WTC11 (cell line): ENCODE results near the gene LIG3. TPM values are rescaled to one million over a fixed set of nuclear protein-coding genes. Genes with fewer than 3 reads are reported as not detected.

ENCODE experiments used
- ATAC-seq: fragments of 200-7000 bp; cut with Tn5 transposase; 2 replicates; pipeline ENCODE4 v1.10.0; 2021; ENCODE audit warnings: mild to moderate bottlenecking, moderate library complexity
- CTCF ChIA-PET: fragments of 300-600 bp; sonication (Branson Sonifier 250); formaldehyde crosslinking; loops from one replicate; lab custom pipeline; 2021; ENCODE audit warnings: antibody characterized with exemption; lab: Charles Lee
- POLR2A ChIA-PET: fragments of 350-600 bp; sonication (Branson Sonifier 250); formaldehyde crosslinking; loops from one replicate; lab custom pipeline; 2021; ENCODE audit warnings: antibody characterized with exemption; lab: Charles Lee
- DNase-seq: peaks from one replicate; pipeline ENCODE4 v3.0.0; 2021; ENCODE audit warnings: low spot score
- H3K27ac Mint-ChIP-seq: 2 replicates; pipeline ENCODE4 v1.8.0; 2021; ENCODE audit warnings: mixed read lengths
- H3K27me3 Mint-ChIP-seq: 2 replicates; pipeline ENCODE4 v1.8.0; 2021; ENCODE audit warnings: low read depth, mild to moderate bottlenecking, moderate library complexity, mixed read lengths
- H3K36me3 Mint-ChIP-seq: 2 replicates; pipeline ENCODE4 v1.8.0; 2021; ENCODE audit warnings: mixed read lengths
- H3K4me1 Mint-ChIP-seq: 2 replicates; pipeline ENCODE4 v1.8.0; 2022; ENCODE audit warnings: mixed read lengths
- H3K4me3 Mint-ChIP-seq: 2 replicates; pipeline ENCODE4 v1.8.0; 2021; ENCODE audit warnings: mild to moderate bottlenecking, moderate library complexity, mixed read lengths
- H3K9me3 Mint-ChIP-seq: 2 replicates; pipeline ENCODE4 v1.8.0; 2021; ENCODE audit warnings: mixed read lengths
- CBFB ChIP-seq: sonication (generic); formaldehyde crosslinking; IDR thresholded peaks from 2 replicates; pipeline ENCODE4 v1.8.1; 2022; ENCODE audit warnings: mild to moderate bottlenecking, low read depth, missing genetic modification reagents
- CREM ChIP-seq: sonication (generic); formaldehyde crosslinking; IDR thresholded peaks from 2 replicates; pipeline ENCODE4 v1.8.1; 2022; ENCODE audit warnings: mild to moderate bottlenecking, missing genetic modification reagents, moderate library complexity
- ELF4 ChIP-seq: sonication (generic); formaldehyde crosslinking; IDR thresholded peaks from 2 replicates; pipeline ENCODE4 v1.8.1; 2022; ENCODE audit warnings: low read depth, mild to moderate bottlenecking, moderate library complexity, missing genetic modification reagents
- IRF2 ChIP-seq: sonication (generic); formaldehyde crosslinking; IDR thresholded peaks from 2 replicates; pipeline ENCODE4 v1.8.0; 2022; ENCODE audit warnings: low read depth, missing genetic modification reagents, borderline replicate concordance
- OVOL2 ChIP-seq: fragments of 250-450 bp; sonication (Bioruptor Pico); IDR thresholded peaks from 2 replicates; pipeline ENCODE4 v1.9.0; 2021; ENCODE audit warnings: mild to moderate bottlenecking, borderline replicate concordance
- SMAD4 ChIP-seq: sonication (generic); formaldehyde crosslinking; IDR thresholded peaks from 2 replicates; pipeline ENCODE4 v1.8.0; 2022; ENCODE audit warnings: mild to moderate bottlenecking, missing genetic modification reagents
- SP1 ChIP-seq: sonication (generic); formaldehyde crosslinking; conservative IDR thresholded peaks from 2 replicates; pipeline ENCODE4 v1.8.1; 2022; ENCODE audit warnings: missing genetic modification reagents
- TEAD4 ChIP-seq: sonication (generic); formaldehyde crosslinking; IDR thresholded peaks from 2 replicates; pipeline ENCODE4 v1.8.0; 2022; ENCODE audit warnings: mild to moderate bottlenecking, missing genetic modification reagents
- ZNF121 ChIP-seq: sonication (generic); formaldehyde crosslinking; IDR thresholded peaks from 2 replicates; pipeline ENCODE4 v1.8.0; 2023; ENCODE audit warnings: missing genetic modification reagents
- ZNF396 ChIP-seq: fragments of 250-450 bp; sonication (Bioruptor Pico); IDR thresholded peaks from 2 replicates; pipeline ENCODE4 v1.8.0; 2021; ENCODE audit warnings: mild to moderate bottlenecking, moderate library complexity, borderline replicate concordance
- total RNA-seq: library from RNA; stranded (reverse); gene quantifications from 3 replicates; pipeline ENCODE4 v1.2.3, GENCODE V29; 2021
- TF ChIP-seq, protein P1 (sequence below): fragments of 250-450 bp; sonication (Bioruptor Pico); IDR thresholded peaks from 2 replicates; pipeline ENCODE4 v2.1.2; 2022; ENCODE audit warnings: mild to moderate bottlenecking, moderate library complexity
- TF ChIP-seq, protein P2 (sequence below): sonication (generic); formaldehyde crosslinking; conservative IDR thresholded peaks from 2 replicates; pipeline ENCODE4 v1.8.1; 2022; ENCODE audit warnings: mild to moderate bottlenecking, missing genetic modification reagents
- TF ChIP-seq, protein P3 (sequence below): sonication (generic); formaldehyde crosslinking; IDR thresholded peaks from 2 replicates; pipeline ENCODE4 v1.8.0; 2022; ENCODE audit warnings: mild to moderate bottlenecking, missing genetic modification reagents
- TF ChIP-seq, protein P4 (sequence below): sonication (generic); formaldehyde crosslinking; IDR thresholded peaks from 2 replicates; pipeline ENCODE4 v1.8.0; 2022; ENCODE audit warnings: missing genetic modification reagents
- TF ChIP-seq, protein P5 (sequence below): sonication (generic); formaldehyde crosslinking; IDR thresholded peaks from 2 replicates; pipeline ENCODE4 v1.8.1; 2023; ENCODE audit warnings: mild to moderate bottlenecking, moderate library complexity, missing genetic modification reagents
- TF ChIP-seq, protein P6 (sequence below): fragments of 250-450 bp; sonication (Bioruptor Pico); IDR thresholded peaks from 2 replicates; pipeline ENCODE4 v1.9.0; 2021; ENCODE audit warnings: moderate library complexity, mild to moderate bottlenecking, inconsistent platforms, borderline replicate concordance
- TF ChIP-seq, protein P7 (sequence below): sonication (generic); formaldehyde crosslinking; IDR thresholded peaks from 2 replicates; pipeline ENCODE4 v1.8.1; 2022; ENCODE audit warnings: mild to moderate bottlenecking, missing genetic modification reagents, moderate library complexity, borderline replicate concordance
- TF ChIP-seq, protein P8 (sequence below): fragments of 250-450 bp; sonication (Bioruptor Pico); IDR thresholded peaks from 2 replicates; pipeline ENCODE4 v1.8.0; 2021; ENCODE audit warnings: mild to moderate bottlenecking
- TF ChIP-seq, protein P9 (sequence below): fragments of 250-450 bp; sonication (Bioruptor Pico); IDR thresholded peaks from 2 replicates; pipeline ENCODE4 v1.9.0; 2021; ENCODE audit warnings: mild to moderate bottlenecking
- TF ChIP-seq, protein P10 (sequence below): sonication (generic); formaldehyde crosslinking; IDR thresholded peaks from 2 replicates; pipeline ENCODE4 v1.8.0; 2022; ENCODE audit warnings: mild to moderate bottlenecking, missing genetic modification reagents

Gene LIG3
- total RNA-seq, 1 experiment from 2014 or later, result 92.3 TPM

DNA sequence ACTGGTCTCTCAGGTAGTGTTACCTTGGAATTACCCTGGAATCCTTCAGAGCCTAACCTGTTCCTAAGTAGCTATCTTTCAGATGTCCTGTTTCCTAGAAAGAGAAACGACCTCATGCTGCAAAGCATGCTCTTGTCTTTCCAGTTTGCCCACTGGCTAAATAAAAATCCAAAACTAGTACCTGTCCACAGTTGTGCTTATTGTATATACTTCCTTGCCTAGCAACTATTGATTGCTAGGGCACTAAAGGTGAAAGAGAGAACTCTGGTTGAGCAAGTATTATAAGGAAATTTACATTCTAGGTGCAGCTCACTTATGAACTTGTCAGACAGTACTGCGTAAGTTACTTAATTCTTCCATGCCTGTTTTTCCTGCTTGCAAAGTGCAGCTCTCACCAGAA lies 38.5 kb downstream of the LIG3 start:
- H3K27ac Mint-ChIP-seq, result no peak overlapping the region
- no peaks in the 10 kb centered on the region for H3K27me3 Mint-ChIP-seq
- no peaks in the 10 kb centered on the region for H3K4me1 Mint-ChIP-seq
- ChIA-PET CTCF (interaction anchor here (0.6 to 1.1 kb wide), 3 partner anchors 37 to 101 kb away, joined by 3 to 6 read pairs (median 4); no protein-coding TSS in a partner anchor), POLR2A (no interaction called here)
- ATAC-seq (no peak), DNase-seq (no peak)
- no peak overlapping the region for H3K4me3 Mint-ChIP-seq
- TF ChIP-seq SMAD4 (CRISPR knock-in tag) (no peak), ZNF396 (CRISPR knock-in tag) (no peak), OVOL2 (CRISPR knock-in tag) (no peak), ELF4 (CRISPR knock-in tag) (no peak), TEAD4 (CRISPR knock-in tag) (no peak), ZNF121 (no peak), SP1 (CRISPR knock-in tag) (no peak), IRF2 (CRISPR knock-in tag) (no peak), CREM (CRISPR knock-in tag) (no peak), CBFB (CRISPR knock-in tag) (no peak)
- TF ChIP-seq, protein P1, sequence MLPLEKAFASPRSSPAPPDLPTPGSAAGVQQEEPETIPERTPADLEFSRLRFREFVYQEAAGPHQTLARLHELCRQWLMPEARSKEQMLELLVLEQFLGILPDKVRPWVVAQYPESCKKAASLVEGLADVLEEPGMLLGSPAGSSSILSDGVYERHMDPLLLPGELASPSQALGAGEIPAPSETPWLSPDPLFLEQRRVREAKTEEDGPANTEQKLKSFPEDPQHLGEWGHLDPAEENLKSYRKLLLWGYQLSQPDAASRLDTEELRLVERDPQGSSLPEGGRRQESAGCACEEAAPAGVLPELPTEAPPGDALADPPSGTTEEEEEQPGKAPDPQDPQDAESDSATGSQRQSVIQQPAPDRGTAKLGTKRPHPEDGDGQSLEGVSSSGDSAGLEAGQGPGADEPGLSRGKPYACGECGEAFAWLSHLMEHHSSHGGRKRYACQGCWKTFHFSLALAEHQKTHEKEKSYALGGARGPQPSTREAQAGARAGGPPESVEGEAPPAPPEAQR (CRISPR knock-in tag), result no peak
- TF ChIP-seq, protein P2, sequence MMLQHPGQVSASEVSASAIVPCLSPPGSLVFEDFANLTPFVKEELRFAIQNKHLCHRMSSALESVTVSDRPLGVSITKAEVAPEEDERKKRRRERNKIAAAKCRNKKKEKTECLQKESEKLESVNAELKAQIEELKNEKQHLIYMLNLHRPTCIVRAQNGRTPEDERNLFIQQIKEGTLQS (CRISPR knock-in tag), result no peak
- TF ChIP-seq, protein P3, sequence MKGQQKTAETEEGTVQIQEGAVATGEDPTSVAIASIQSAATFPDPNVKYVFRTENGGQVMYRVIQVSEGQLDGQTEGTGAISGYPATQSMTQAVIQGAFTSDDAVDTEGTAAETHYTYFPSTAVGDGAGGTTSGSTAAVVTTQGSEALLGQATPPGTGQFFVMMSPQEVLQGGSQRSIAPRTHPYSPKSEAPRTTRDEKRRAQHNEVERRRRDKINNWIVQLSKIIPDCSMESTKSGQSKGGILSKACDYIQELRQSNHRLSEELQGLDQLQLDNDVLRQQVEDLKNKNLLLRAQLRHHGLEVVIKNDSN (CRISPR knock-in tag), result no peak
- TF ChIP-seq, protein P4, sequence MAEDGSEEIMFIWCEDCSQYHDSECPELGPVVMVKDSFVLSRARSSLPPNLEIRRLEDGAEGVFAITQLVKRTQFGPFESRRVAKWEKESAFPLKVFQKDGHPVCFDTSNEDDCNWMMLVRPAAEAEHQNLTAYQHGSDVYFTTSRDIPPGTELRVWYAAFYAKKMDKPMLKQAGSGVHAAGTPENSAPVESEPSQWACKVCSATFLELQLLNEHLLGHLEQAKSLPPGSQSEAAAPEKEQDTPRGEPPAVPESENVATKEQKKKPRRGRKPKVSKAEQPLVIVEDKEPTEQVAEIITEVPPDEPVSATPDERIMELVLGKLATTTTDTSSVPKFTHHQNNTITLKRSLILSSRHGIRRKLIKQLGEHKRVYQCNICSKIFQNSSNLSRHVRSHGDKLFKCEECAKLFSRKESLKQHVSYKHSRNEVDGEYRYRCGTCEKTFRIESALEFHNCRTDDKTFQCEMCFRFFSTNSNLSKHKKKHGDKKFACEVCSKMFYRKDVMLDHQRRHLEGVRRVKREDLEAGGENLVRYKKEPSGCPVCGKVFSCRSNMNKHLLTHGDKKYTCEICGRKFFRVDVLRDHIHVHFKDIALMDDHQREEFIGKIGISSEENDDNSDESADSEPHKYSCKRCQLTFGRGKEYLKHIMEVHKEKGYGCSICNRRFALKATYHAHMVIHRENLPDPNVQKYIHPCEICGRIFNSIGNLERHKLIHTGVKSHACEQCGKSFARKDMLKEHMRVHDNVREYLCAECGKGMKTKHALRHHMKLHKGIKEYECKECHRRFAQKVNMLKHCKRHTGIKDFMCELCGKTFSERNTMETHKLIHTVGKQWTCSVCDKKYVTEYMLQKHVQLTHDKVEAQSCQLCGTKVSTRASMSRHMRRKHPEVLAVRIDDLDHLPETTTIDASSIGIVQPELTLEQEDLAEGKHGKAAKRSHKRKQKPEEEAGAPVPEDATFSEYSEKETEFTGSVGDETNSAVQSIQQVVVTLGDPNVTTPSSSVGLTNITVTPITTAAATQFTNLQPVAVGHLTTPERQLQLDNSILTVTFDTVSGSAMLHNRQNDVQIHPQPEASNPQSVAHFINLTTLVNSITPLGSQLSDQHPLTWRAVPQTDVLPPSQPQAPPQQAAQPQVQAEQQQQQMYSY, result no peak
- TF ChIP-seq, protein P5, sequence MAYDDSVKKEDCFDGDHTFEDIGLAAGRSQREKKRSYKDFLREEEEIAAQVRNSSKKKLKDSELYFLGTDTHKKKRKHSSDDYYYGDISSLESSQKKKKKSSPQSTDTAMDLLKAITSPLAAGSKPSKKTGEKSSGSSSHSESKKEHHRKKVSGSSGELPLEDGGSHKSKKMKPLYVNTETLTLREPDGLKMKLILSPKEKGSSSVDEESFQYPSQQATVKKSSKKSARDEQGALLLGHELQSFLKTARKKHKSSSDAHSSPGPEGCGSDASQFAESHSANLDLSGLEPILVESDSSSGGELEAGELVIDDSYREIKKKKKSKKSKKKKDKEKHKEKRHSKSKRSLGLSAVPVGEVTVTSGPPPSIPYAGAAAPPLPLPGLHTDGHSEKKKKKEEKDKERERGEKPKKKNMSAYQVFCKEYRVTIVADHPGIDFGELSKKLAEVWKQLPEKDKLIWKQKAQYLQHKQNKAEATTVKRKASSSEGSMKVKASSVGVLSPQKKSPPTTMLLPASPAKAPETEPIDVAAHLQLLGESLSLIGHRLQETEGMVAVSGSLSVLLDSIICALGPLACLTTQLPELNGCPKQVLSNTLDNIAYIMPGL, result no peak
- TF ChIP-seq, protein P6, sequence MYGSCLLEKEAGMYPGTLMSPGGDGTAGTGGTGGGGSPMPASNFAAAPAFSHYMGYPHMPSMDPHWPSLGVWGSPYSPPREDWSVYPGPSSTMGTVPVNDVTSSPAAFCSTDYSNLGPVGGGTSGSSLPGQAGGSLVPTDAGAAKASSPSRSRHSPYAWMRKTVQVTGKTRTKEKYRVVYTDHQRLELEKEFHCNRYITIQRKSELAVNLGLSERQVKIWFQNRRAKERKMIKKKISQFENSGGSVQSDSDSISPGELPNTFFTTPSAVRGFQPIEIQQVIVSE, result no peak
- TF ChIP-seq, protein P7, sequence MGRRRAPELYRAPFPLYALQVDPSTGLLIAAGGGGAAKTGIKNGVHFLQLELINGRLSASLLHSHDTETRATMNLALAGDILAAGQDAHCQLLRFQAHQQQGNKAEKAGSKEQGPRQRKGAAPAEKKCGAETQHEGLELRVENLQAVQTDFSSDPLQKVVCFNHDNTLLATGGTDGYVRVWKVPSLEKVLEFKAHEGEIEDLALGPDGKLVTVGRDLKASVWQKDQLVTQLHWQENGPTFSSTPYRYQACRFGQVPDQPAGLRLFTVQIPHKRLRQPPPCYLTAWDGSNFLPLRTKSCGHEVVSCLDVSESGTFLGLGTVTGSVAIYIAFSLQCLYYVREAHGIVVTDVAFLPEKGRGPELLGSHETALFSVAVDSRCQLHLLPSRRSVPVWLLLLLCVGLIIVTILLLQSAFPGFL (CRISPR knock-in tag), result no peak
- TF ChIP-seq, protein P8, sequence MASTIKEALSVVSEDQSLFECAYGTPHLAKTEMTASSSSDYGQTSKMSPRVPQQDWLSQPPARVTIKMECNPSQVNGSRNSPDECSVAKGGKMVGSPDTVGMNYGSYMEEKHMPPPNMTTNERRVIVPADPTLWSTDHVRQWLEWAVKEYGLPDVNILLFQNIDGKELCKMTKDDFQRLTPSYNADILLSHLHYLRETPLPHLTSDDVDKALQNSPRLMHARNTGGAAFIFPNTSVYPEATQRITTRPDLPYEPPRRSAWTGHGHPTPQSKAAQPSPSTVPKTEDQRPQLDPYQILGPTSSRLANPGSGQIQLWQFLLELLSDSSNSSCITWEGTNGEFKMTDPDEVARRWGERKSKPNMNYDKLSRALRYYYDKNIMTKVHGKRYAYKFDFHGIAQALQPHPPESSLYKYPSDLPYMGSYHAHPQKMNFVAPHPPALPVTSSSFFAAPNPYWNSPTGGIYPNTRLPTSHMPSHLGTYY (CRISPR knock-in tag), result no peak
- TF ChIP-seq, protein P9, sequence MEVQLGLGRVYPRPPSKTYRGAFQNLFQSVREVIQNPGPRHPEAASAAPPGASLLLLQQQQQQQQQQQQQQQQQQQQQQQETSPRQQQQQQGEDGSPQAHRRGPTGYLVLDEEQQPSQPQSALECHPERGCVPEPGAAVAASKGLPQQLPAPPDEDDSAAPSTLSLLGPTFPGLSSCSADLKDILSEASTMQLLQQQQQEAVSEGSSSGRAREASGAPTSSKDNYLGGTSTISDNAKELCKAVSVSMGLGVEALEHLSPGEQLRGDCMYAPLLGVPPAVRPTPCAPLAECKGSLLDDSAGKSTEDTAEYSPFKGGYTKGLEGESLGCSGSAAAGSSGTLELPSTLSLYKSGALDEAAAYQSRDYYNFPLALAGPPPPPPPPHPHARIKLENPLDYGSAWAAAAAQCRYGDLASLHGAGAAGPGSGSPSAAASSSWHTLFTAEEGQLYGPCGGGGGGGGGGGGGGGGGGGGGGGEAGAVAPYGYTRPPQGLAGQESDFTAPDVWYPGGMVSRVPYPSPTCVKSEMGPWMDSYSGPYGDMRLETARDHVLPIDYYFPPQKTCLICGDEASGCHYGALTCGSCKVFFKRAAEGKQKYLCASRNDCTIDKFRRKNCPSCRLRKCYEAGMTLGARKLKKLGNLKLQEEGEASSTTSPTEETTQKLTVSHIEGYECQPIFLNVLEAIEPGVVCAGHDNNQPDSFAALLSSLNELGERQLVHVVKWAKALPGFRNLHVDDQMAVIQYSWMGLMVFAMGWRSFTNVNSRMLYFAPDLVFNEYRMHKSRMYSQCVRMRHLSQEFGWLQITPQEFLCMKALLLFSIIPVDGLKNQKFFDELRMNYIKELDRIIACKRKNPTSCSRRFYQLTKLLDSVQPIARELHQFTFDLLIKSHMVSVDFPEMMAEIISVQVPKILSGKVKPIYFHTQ (CRISPR knock-in tag), result no peak
- TF ChIP-seq, protein P10, sequence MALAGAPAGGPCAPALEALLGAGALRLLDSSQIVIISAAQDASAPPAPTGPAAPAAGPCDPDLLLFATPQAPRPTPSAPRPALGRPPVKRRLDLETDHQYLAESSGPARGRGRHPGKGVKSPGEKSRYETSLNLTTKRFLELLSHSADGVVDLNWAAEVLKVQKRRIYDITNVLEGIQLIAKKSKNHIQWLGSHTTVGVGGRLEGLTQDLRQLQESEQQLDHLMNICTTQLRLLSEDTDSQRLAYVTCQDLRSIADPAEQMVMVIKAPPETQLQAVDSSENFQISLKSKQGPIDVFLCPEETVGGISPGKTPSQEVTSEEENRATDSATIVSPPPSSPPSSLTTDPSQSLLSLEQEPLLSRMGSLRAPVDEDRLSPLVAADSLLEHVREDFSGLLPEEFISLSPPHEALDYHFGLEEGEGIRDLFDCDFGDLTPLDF, result no peak
- H3K9me3 Mint-ChIP-seq, result no peaks in the 10 kb centered on the region
- H3K36me3 Mint-ChIP-seq, result peaks cover 10% of the 10 kb centered on the region; the same call in 1 of the 2 replicates
